Measurements from ENCODE around the gene ACTR10. TPM values are rescaled to one million over a fixed set of nuclear protein-coding genes. Genes with fewer than 3 reads are reported as not detected.
"Not testable (repeated sequence)": the region's sequence is repeated elsewhere in the genome, so short reads cannot be mapped to it uniquely, and the experiment has no call there.

The ACTR10 gene
- total RNA-seq, 2 experiments from 2014 or later, result 32.7 to 35.2 TPM

DNA sequence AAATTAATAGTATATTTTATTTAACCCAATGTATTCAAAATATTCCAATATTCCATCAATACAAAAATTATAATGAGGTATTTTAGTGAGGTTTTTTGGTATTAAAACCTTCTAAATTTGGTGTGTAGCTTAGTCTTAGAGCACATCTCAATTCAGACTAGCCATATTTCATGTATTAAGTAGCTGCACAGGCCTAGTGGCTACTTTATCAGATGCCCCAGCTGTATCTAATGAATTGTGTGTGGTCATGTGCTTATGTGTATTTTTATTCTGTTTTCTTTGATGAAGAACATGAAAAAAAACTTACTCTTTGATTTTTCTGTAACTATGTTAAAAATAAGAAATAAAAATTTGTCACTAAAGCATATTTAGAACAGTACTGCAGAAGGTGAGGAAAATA, 13.2 kb downstream of the ACTR10 start:
- ChIA-PET CTCF (interaction anchor here (0.5 kb wide), 1 partner anchor 11 kb away, joined by 3 read pairs; no protein-coding TSS in a partner anchor), POLR2A (no interaction called here)

DNA sequence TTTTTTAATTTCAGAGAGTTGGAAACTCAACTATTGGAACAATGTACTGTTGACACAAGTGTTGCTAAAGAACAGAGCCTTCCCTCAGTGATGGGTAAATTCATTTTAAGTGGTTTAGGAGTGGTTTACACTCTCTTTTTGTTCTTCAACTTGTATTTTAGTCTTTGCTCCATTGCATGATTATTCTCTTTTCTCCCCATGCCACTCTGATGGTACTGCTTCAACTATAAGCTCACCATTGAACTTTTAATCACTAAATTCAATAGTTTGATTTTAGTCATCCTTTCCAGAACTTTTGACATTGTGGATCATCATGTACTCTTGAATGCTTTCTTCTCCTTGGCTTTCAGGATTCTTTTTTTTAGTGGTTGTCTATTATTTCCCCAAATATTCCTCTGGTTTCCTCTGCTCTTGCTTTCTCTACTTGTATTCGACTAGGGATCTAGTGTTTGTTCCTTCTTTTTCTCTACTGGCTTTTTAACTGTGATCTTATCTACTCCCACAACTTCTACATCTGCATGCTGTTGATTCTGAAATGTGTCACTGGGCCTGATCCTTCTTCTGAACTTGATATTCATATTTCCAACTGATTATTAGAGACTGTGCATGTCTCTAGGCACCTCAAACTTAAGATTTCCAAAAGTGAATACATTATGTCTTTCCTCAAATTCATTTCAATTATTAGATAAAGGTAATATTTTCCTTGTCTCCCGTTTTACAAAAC, 15.4 kb downstream of the ACTR10 start:
- CTCF ChIA-PET, result interaction anchor here (0.6 kb wide), 1 partner anchor 46 kb away, joined by 3 read pairs; no protein-coding TSS in a partner anchor
- POLR2A ChIA-PET, result no interaction called here

DNA sequence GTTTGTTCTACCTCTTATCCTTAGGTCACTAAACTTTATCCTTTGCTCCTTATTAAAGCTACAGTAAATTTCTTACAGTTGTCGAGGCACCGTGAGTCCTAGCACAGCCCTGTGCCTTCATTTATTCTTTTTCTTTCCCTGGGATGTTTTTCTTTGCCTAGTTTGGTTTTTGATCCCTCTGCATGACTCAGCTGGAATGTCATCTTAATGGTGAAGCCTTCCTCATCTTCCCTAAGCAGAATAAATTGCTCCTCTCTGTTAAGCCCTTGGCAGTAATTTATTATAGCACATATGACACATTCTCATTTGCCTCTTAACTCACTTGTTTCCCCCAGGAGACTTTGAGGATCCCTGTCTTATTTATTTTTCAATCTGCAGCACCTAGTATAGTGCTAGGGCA, 16.6 kb downstream of the ACTR10 start:
- POLR2A ChIA-PET, result no interaction called here
- CTCF ChIA-PET, result interaction anchor here (0.5 kb wide), 1 partner anchor 17 kb away, joined by 3 read pairs; no protein-coding TSS in a partner anchor

GRCh38 chr14:58227096-58227819, 27.3 kb downstream of the ACTR10 start:
- ChIA-PET POLR2A (interaction anchor here (0.5 to 0.6 kb wide), 2 partner anchors 15 to 79 kb away, joined by 3 to 8 read pairs; no protein-coding TSS in a partner anchor), CTCF (no interaction called here)

GRCh38 chr14:58238252-58239243, 38.6 kb downstream of the ACTR10 start:
- CTCF ChIA-PET, result interaction anchor here (0.7 kb wide), 2 partner anchors 26 to 42 kb away, joined by 3 to 5 read pairs; no protein-coding TSS in a partner anchor
- POLR2A ChIA-PET, result no interaction called here

DNA sequence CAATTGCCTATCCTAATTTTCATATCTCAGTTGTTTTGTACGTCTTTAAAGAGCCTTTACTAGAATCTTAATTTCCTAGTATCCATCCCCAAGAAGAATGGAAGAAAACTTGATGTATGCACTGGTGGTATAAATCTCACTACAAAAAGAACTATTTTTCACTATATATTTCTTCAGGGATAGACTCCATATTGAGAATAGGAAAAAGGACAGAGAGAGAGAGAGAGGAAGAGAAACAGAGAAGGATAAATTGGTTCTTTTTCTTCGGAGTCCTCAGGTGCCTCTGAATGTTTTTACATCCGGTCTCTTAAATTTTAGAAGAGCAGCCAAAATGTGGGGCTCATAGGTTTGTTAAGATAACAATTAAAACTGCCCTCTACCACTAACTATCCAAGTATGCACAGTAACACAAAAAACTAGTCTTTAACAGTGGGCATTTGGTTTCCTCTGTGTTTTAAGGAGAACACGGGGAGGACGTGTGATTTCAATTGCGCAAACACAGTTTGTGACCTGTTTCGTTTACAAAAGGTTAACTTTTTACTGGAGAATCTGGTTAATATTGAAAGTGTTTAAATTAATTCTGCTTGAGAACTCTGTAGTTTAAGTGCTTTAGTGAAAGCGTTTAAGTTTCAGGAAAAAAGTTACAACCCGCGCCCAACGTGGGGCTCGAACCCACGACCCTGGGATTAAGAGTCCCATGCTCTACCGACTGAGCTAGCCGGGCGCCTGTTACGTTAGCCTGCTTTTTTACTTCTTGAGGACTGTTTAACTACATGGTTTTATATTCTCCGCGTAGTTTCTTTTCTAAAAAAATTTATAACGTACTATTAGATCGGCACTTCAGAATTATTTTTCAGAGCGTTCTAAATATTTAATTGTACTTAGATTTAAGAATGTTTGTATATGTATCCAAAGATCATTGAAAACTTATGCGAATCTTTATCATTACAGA, 39.6 kb downstream of the ACTR10 start:
- CTCF ChIA-PET, result no interaction called here

DNA sequence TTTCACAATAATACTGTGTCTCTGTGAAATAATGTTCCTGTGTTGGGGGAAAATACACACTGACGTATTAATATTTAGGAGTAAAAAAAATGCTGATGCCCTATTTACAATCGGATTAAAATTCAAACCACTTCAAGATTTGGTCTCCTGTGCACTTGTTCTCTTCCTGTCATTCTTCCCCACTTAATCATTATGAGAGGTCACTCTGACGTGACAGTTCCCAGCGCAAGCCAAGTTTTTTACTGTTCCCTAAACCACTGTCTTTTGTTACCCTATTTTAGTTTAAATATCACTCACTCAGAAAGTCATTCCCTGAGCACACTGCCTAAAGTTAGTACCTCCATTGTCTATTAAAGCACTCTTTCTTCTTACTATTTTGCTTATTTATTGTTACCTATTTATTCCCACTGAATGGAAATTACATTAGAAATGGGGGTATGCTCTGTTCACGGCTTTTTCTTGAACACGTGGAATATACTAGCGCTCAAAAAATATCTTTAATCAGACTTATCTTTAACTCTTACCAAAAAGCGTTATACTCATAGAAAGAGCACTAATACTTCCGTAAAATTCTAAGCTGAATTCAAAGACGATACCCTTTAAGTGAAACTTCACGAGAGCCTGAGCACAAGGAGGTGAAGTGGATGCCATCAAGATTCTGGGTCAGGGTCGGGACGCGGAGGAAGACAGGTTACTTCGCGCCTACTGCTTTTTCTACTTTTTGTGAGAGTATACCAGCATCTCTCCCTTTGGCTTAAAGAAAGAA, 44.0 kb downstream of the ACTR10 start:
- POLR2A ChIA-PET, result interaction anchor here (0.6 to 2.2 kb wide), 4 partner anchors 20 to 183 kb away, joined by 4 to 19 read pairs (median 8); partner anchors contain the start of genes ACTR10, ARID4A, KIAA0586 and TIMM9
- CTCF ChIA-PET, result interaction anchor here (1.3 kb wide), 1 partner anchor 183 kb away, joined by 3 read pairs; the partner anchor contains the start of genes KIAA0586 and TIMM9

More for the DNA sequence above, 39.6 kb downstream of the ACTR10 start:
- POLR2A ChIA-PET, result interaction anchor here (1.6 kb wide), 1 partner anchor 59 kb away, joined by 4 read pairs; the partner anchor contains the start of gene ARID4A

DNA sequence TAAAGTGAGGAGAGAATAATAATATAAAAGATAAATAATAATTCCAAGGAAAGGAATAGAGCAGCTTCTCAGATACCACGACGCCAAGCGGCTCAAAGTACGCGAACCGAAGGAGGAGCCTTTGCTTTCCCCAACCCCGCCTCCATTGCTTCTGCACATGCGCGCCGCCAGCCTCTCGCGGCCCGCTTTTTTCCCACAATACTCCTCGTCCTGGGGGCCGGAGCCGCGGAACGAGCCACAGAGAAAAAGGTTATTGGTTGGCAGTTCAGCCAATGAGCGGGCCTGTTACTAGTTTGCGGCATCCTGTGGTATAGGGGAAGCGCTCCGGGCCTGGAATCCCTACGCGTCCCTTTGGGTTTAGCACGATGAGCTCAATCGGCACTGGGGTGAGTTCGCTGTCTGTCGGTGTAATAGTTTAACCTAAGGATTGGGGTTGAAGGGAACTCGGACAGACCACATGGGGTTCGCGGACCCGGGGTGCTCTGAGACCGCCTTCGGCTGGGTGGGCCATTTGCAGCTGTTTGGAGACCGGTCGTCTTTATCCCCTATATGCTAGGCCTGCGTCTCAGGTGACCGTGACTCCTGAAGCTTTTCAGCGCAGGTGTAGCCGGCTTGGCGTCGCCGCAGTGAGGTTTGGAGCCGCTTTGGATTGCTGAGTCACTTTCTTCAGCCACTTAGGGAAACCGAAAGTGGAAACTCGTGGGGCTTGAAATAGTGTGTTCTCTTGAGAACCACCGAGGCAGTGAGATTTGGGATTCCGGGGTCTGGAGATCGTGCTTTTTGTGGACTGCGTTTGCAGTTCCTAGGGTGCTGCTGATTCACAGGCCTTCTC, 44.8 kb downstream of the ACTR10 start, which contains the start of gene PSMA3:
Gene PSMA3, plus strand, starts transcription at position 288 of the 832 bp plus-strand sequence. Its CDS starts 78 bp downstream, at position 366.
- CTCF ChIA-PET, result interaction anchor here (1.3 kb wide), 1 partner anchor 183 kb away, joined by 3 read pairs; the partner anchor contains the start of genes KIAA0586 and TIMM9
- POLR2A ChIA-PET, result interaction anchor here (0.6 to 2.2 kb wide), 4 partner anchors 21 to 182 kb away, joined by 4 to 19 read pairs (median 8); partner anchors contain the start of genes ACTR10, ARID4A, KIAA0586 and TIMM9

GRCh38 chr14:58245562-58245961, 45.6 kb downstream of the ACTR10 start:
- CTCF ChIA-PET, result no interaction called here
- POLR2A ChIA-PET, result interaction anchor here (1.2 to 2.2 kb wide), 2 partner anchors 53 to 182 kb away, joined by 5 to 19 read pairs; partner anchors contain the start of genes ARID4A, KIAA0586 and TIMM9

DNA sequence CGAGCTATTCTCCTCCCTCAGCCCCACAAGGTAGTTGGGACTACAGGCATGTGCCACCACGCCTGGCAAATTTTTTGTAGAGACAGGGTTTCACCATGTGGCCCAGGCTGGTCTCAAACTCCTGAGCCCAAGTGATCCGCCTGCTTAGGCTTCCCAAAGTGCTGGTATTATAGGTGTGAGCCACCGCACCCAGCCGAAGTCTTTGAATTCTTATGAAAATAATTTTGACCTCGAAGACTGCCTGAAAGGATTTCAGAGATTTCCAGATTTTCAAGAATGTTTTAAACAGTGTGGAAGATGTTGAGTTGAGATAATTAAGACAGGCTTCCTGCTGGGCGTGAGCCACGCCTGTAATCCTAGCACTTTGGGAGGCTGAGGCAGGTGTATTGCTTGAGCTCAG, 49.7 kb downstream of the ACTR10 start:
- ChIA-PET CTCF (interaction anchor here (0.6 to 1.0 kb wide), 2 partner anchors 9 to 174 kb away, joined by 3 read pairs; no protein-coding TSS in a partner anchor), POLR2A (no interaction called here)

DNA sequence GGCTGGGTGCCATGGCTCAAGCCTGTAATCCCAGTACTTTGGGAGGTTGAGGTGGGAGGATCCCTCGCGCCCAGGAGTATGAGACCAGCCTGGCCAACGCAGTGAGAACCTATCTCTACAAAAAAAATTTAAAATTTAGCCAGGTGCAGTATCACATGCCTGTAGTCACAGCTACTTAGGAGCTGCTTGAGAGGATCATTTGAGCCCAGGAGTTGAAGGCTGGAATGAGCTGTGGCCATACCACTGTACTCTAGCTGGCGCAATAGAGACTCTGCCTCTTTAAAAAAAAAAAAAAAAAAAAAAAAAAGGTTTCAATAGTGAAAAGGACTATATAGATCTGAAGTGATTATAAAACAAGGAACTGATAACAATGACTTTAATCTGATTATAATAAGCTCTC, 58.2 kb downstream of the ACTR10 start:
- ChIA-PET POLR2A (interaction anchor here (0.6 kb wide), 2 partner anchors 10 to 33 kb away, joined by 3 to 7 read pairs; no protein-coding TSS in a partner anchor), CTCF (interaction anchor here (0.6 to 1.8 kb wide), 5 partner anchors 9 to 168 kb away, joined by 3 to 4 read pairs (median 4); partner anchors contain the start of gene ARID4A)

GRCh38 chr14:58262005-58262404, 62.1 kb downstream of the ACTR10 start:
- POLR2A ChIA-PET, CTCF ChIA-PET: not testable (repeated sequence)

- ChIA-PET CTCF (interaction anchor here (0.8 kb wide), 1 partner anchor 8 kb away, joined by 3 read pairs; no protein-coding TSS in a partner anchor), POLR2A (no interaction called here)
Observed at GRCh38 chr14:58265401-58265800, 65.5 kb downstream of the ACTR10 start.

DNA sequence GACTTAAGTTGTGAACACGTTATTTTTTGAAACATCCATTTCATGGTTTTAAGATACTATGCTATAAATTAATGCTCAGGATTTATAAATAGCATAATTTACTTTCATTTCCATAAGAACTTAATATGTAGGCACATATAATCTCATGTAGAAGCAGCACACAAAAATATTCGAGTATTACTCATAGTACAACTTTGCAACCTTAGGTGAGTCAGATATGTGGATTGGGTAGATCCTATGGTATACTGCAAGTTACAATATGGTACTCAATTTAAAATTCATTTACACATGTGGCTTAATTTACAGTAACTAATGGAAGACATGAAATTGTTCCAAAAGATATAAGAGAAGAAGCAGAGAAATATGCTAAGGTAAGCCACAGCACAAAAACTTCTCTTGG, 70.7 kb downstream of the ACTR10 start:
- POLR2A ChIA-PET, result no interaction called here
- CTCF ChIA-PET, result interaction anchor here (0.7 kb wide), 1 partner anchor 12 kb away, joined by 4 read pairs; no protein-coding TSS in a partner anchor

DNA sequence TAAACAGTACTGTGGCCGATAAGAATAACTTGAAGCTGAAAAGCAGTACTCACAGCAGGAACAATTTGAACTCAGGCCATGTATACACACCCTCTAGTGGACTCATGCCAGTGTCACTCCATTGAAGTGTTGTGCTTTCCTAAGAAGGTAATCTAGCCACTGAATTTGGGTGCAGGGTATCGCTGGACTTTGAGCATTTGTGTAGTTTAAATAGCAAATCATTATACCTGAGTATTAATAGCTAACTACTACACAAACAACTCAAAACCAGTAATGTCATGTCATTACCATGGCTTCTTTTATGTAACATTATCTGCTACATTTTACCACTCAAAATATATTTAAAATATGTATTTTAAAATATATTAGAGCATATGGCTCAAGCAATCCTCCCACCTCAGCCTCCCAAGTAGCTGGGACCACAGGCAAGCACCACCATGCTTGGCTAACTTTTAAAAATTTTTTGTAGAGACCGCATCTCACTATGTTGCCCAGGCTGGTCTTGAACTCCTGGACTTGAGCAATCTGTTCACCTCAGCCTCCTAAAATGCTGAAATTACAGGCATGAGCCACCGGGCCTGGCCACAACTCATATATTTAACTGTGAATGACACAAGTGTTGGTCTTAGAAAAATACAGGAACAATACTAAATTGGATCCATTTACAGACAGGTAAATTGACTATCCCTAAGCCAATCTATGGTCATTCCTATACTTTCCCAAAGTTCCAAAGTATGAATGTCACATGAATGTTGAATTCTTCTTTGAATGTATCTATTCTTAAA, 72.8 kb downstream of the ACTR10 start:
- ChIA-PET CTCF (interaction anchor here (1.3 kb wide), 1 partner anchor 9 kb away, joined by 3 read pairs; no protein-coding TSS in a partner anchor), POLR2A (interaction anchor here (1.3 kb wide), 1 partner anchor 25 kb away, joined by 4 read pairs; the partner anchor contains the start of gene ARID4A)
